ENCODE measurements around the gene CTSC.

Gene CTSC

GRCh38 chr11:88352139-88352538 is 14.6 kb upstream of the CTSC start:
- TF ChIP-seq BHLHE40 (IDR thresholded peaks at IDR 0.05; ENCODE audit: borderline replicate concordance) = no peak
- no peak for TF ChIP-seq CTBP1 (IDR thresholded peaks at IDR 0.05; ENCODE audit: borderline replicate concordance)
- no peak for TF ChIP-seq FOXM1 (IDR thresholded peaks at IDR 0.05; ENCODE audit: borderline replicate concordance)
- TF ChIP-seq ARNT (IDR thresholded peaks at IDR 0.05) = no peak
- TF ChIP-seq L3MBTL2 (conservative IDR thresholded peaks at IDR 0.05) = no peak
- no peak for TF ChIP-seq TARDBP (IDR thresholded peaks at IDR 0.05)
- TF ChIP-seq LEF1 (IDR thresholded peaks at IDR 0.05; ENCODE audit: borderline replicate concordance) = no peak
- no peak for TF ChIP-seq SUZ12 (IDR thresholded peaks at IDR 0.05)
- TF ChIP-seq FOXK2 (IDR thresholded peaks at IDR 0.05) = no peak
- TF ChIP-seq HDGF (IDR thresholded peaks at IDR 0.05; ENCODE audit: borderline replicate concordance) = no peak
- no peak for DNase-seq (ENCODE audit: extremely low spot score)
- ChIA-PET CTCF (interaction anchor here (1.3 kb wide), 1 partner anchor 10 kb away, joined by 3 read pairs; no protein-coding TSS in a partner anchor), POLR2A (no interaction called here)

DNA sequence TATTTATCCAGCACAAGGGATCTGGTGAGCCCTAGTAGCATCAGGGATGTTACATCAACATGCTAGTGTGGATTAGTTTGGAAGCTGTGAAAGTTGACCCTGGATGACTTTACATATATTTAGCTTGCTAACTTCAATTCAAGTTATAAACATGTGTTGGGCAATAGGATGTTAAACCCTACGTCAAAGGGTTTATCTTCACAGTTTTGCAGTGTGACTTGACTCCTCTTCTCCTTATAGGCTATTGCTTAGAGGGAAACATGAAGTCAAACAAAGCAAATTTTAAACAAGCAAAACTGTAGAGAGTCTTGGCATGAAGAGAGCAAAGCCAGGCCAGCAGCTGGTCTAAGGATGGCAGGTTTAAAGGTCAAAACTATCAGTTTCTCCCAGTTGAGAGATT is 11.3 kb upstream of the CTSC start:
- POLR2A ChIA-PET = interaction anchor here (1.2 kb wide), 1 partner anchor 11 kb away, joined by 6 read pairs; the partner anchor contains the start of gene CTSC

DNA sequence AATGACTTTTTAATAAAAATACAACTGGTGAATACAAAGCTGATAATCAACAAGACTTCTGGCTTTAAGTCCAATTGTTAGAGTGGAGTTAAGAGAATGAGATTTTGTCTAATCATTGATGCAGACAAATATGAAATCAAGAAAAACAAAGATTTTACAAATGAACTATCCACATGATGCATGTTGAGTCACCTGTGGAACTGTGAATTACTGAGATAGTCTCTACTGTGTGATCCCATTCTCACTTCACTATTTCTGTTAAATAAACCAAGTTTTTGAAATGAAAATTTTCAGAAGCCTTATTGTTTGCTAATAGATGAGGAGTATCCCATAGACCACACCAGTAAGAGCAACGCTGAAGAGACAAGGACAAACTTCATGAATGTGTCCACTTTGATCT is 8.4 kb upstream of the CTSC start:
- DNase-seq (ENCODE audit: extremely low spot score) = no peak
- CTCF ChIA-PET = no interaction called here
- TF ChIP-seq LEF1 (IDR thresholded peaks at IDR 0.05; ENCODE audit: borderline replicate concordance) (no peak), SUZ12 (IDR thresholded peaks at IDR 0.05) (no peak), L3MBTL2 (conservative IDR thresholded peaks at IDR 0.05) (no peak)
- POLR2A ChIA-PET = no interaction called here

More for the DNA sequence above, 11.3 kb upstream of the CTSC start:
- CTCF ChIA-PET = no interaction called here
- TF ChIP-seq LEF1 (IDR thresholded peaks at IDR 0.05; ENCODE audit: borderline replicate concordance) = no peak
- no peak for TF ChIP-seq FOXK2 (IDR thresholded peaks at IDR 0.05)
- TF ChIP-seq ZNF384 (IDR thresholded peaks at IDR 0.05) = no peak
- no peak for TF ChIP-seq SUZ12 (IDR thresholded peaks at IDR 0.05)
- no peak for DNase-seq (ENCODE audit: extremely low spot score)

- TF ChIP-seq ELF4 (IDR thresholded peaks at IDR 0.05) (no peak), SUZ12 (IDR thresholded peaks at IDR 0.05) (no peak), NFRKB (IDR thresholded peaks at IDR 0.05) (no peak), BHLHE40 (IDR thresholded peaks at IDR 0.05; ENCODE audit: borderline replicate concordance) (no peak), FOXK2 (IDR thresholded peaks at IDR 0.05) (no peak), TARDBP (IDR thresholded peaks at IDR 0.05) (no peak), LEF1 (IDR thresholded peaks at IDR 0.05; ENCODE audit: borderline replicate concordance) (no peak), ZNF384 (IDR thresholded peaks at IDR 0.05) (no peak), ARNT (IDR thresholded peaks at IDR 0.05) (no peak), PKNOX1 (IDR thresholded peaks at IDR 0.05) (no peak), L3MBTL2 (conservative IDR thresholded peaks at IDR 0.05) (no peak), FOXA1 (IDR thresholded peaks at IDR 0.05) (no peak), FOXM1 (IDR thresholded peaks at IDR 0.05; ENCODE audit: borderline replicate concordance) (no peak), SP1 (IDR thresholded peaks at IDR 0.05) (no peak), HDGF (IDR thresholded peaks at IDR 0.05; ENCODE audit: borderline replicate concordance) (no peak), CTBP1 (IDR thresholded peaks at IDR 0.05; ENCODE audit: borderline replicate concordance) (no peak)
- POLR2A ChIA-PET = no interaction called here
- CTCF ChIA-PET = no interaction called here
- DNase-seq (ENCODE audit: extremely low spot score) = no peak
These were observed 7.9 kb upstream of the CTSC start for GRCh38 chr11:88345408-88345807.

- POLR2A ChIA-PET = no interaction called here
- DNase-seq (ENCODE audit: extremely low spot score) = no peak
- TF ChIP-seq SP1 (IDR thresholded peaks at IDR 0.05) (no peak), L3MBTL2 (conservative IDR thresholded peaks at IDR 0.05) (no peak), PKNOX1 (IDR thresholded peaks at IDR 0.05) (no peak), HDGF (IDR thresholded peaks at IDR 0.05; ENCODE audit: borderline replicate concordance) (no peak), TARDBP (IDR thresholded peaks at IDR 0.05) (no peak), CTBP1 (IDR thresholded peaks at IDR 0.05; ENCODE audit: borderline replicate concordance) (no peak), LEF1 (IDR thresholded peaks at IDR 0.05; ENCODE audit: borderline replicate concordance) (no peak), ZNF384 (IDR thresholded peaks at IDR 0.05) (no peak), ARNT (IDR thresholded peaks at IDR 0.05) (no peak), NFRKB (IDR thresholded peaks at IDR 0.05) (no peak), FOXA1 (IDR thresholded peaks at IDR 0.05) (no peak), ELF4 (IDR thresholded peaks at IDR 0.05) (no peak)
- CTCF ChIA-PET = no interaction called here
These were observed 7.3 kb upstream of the CTSC start for GRCh38 chr11:88344869-88345268.

- CTCF ChIA-PET = interaction anchor here (0.6 kb wide), 1 partner anchor 10 kb away, joined by 3 read pairs; no protein-coding TSS in a partner anchor
- no peak for DNase-seq (ENCODE audit: extremely low spot score)
- TF ChIP-seq SP1 (IDR thresholded peaks at IDR 0.05) (no peak), CTBP1 (IDR thresholded peaks at IDR 0.05; ENCODE audit: borderline replicate concordance) (no peak), SUZ12 (IDR thresholded peaks at IDR 0.05) (no peak), HDGF (IDR thresholded peaks at IDR 0.05; ENCODE audit: borderline replicate concordance) (no peak), ARNT (IDR thresholded peaks at IDR 0.05) (no peak), LEF1 (IDR thresholded peaks at IDR 0.05; ENCODE audit: borderline replicate concordance) (no peak), NFRKB (IDR thresholded peaks at IDR 0.05) (no peak), FOXA1 (IDR thresholded peaks at IDR 0.05) (no peak), ZNF384 (IDR thresholded peaks at IDR 0.05) (no peak), FOXM1 (IDR thresholded peaks at IDR 0.05; ENCODE audit: borderline replicate concordance) (no peak), BHLHE40 (IDR thresholded peaks at IDR 0.05; ENCODE audit: borderline replicate concordance) (no peak), TARDBP (IDR thresholded peaks at IDR 0.05) (no peak)
- POLR2A ChIA-PET = no interaction called here
These were observed 4.2 kb upstream of the CTSC start for GRCh38 chr11:88341522-88342251.
